K562 (cell line): ENCODE results near the gene RAB5A. TPM values are rescaled to one million over a fixed set of nuclear protein-coding genes. Genes with fewer than 3 reads are reported as not detected.

Experiments
- ATAC-seq: fragments of 200-7000 bp; cut with Tn5 transposase; 3 replicates; pipeline ENCODE4 v1.9.1; 2020; ENCODE audit warnings: moderate library complexity
- BruUV-seq: library from RNA; stranded (reverse); fragments of 400-500 nt; replicated peaks from 2 replicates; lab custom pipeline; 2021; lab: Mats Ljungman, UMichigan
- CTCF ChIA-PET: fragments of 300-600 bp; formaldehyde crosslinking; extraction: SDS; loops from one replicate; lab custom pipeline; 2021; ENCODE audit warnings: low intra/inter-chr PET ratio; lab: Yijun Ruan, JAX
- POLR2A ChIA-PET: fragments of 300-600, 350-650 bp; sonication (Branson Sonifier 250); formaldehyde crosslinking; extraction: SDS; loops from one replicate; lab custom pipeline; 2021; ENCODE audit warnings: antibody characterized with exemption, inconsistent platforms; lab: Yijun Ruan, JAX
- DNase-seq, 4 experiments: peaks; one replicate each; pipeline versions ENCODE4 v3.0.0 to v3.0.0-alpha.2; 2011 to 2018; ENCODE audit warnings: low spot score in 3 of 4, mixed read lengths in 3 of 4; ENCODE audit errors: extremely low read depth in 1 of 4
- FAIRE-seq: peaks from 2 replicates; lab custom pipeline; 2011; peaks lifted over from hg19 to GRCh38; lab: Jason Lieb, UNC
- H2AFZ ChIP-seq: 2 replicates; pipeline ENCODE4 v1.6.0; 2011; ENCODE audit warnings: low read depth, low read length, control low read depth, inconsistent platforms
- H3K27ac ChIP-seq: fragments of 200-600 bp; 3 replicates; pipeline ENCODE4 v1.8.0; 2011; ENCODE audit warnings: low read depth, mild to moderate bottlenecking, control low read depth, inconsistent platforms, low read length, moderate library complexity, mixed read lengths; ENCODE audit errors: extremely low read depth
- H3K27me3 ChIP-seq, 2 experiments: fragments of 300-600 bp in 1 of 2; 2 replicates in 1 of 2; 3 replicates in 1 of 2; pipeline versions ENCODE4 v1.6.0 to v1.8.0; 2011; ENCODE audit warnings: inconsistent platforms in 2 of 2, low read length in 2 of 2, mild to moderate bottlenecking in 1 of 2, mixed read lengths in 1 of 2, moderate library complexity in 1 of 2; ENCODE audit not compliant: control insufficient read depth in 2 of 2, insufficient read depth in 2 of 2
- H3K36me3 ChIP-seq: fragments of 300-600 bp; 3 replicates; pipeline ENCODE4 v1.8.0; 2011; ENCODE audit warnings: mild to moderate bottlenecking, low read length, inconsistent platforms; ENCODE audit not compliant: control insufficient read depth, insufficient read depth
- H3K4me1 ChIP-seq, 2 experiments: fragments of 200-600 bp in 1 of 2; replicated peaks in 1 of 2; 2 replicates in 1 of 2; 3 replicates in 1 of 2; pipeline versions ENCODE4 v1.5.1 to v1.8.0; 2011; ENCODE audit warnings: inconsistent platforms in 2 of 2, low read length in 2 of 2, mild to moderate bottlenecking in 1 of 2, mixed read lengths in 1 of 2, moderate library complexity in 1 of 2; ENCODE audit not compliant: control insufficient read depth in 2 of 2, insufficient read depth in 2 of 2
- H3K4me2 ChIP-seq: 2 replicates; pipeline ENCODE4 v1.6.1; 2011; ENCODE audit warnings: low read length, control low read depth, inconsistent platforms, mixed read lengths; ENCODE audit not compliant: insufficient read depth
- H3K4me3 ChIP-seq: fragments of 200-600 bp; sonication (generic), shearing (Covaris generic); 2 replicates; pipeline ENCODE4 v1.5.1; 2016; ENCODE audit warnings: control low read depth, inconsistent platforms
- H3K79me2 ChIP-seq: fragments of 200-600 bp; 3 replicates; pipeline ENCODE4 v1.8.0; 2011; ENCODE audit warnings: low read length, inconsistent platforms; ENCODE audit not compliant: control insufficient read depth, insufficient read depth
- H3K9ac ChIP-seq, 2 experiments: 2 replicates each; pipeline versions ENCODE4 v1.6.0 to v1.6.1; 2011; ENCODE audit warnings: low read depth in 2 of 2, low read length in 2 of 2, control low read depth in 1 of 2, inconsistent platforms in 1 of 2, mild to moderate bottlenecking in 1 of 2, mixed read lengths in 1 of 2; ENCODE audit not compliant: insufficient read depth in 1 of 2
- H3K9me1 ChIP-seq: one replicate; pipeline ENCODE4 v1.6.0; 2011; ENCODE audit warnings: inconsistent platforms, mild to moderate bottlenecking, low read length, moderate library complexity; ENCODE audit not compliant: control insufficient read depth, insufficient read depth
- H3K9me3 ChIP-seq: replicated peaks from 2 replicates; pipeline ENCODE4 v1.5.1; 2011; ENCODE audit warnings: low read depth, low read length, inconsistent platforms; ENCODE audit not compliant: control insufficient read depth, insufficient read depth
- H4K20me1 ChIP-seq: replicated peaks from 2 replicates; pipeline ENCODE4 v1.6.1; 2011; ENCODE audit warnings: low read length, inconsistent platforms, mixed read lengths; ENCODE audit not compliant: control insufficient read depth, insufficient read depth
- HDAC2 ChIP-seq: fragments of 450-650 bp; IDR thresholded peaks from 2 replicates; pipeline ENCODE4 v1.6.1; 2016; ENCODE audit warnings: mild to moderate bottlenecking
- WGBS: fragments of 100-300 bp; shearing (Covaris generic); methylation state at CpG from one replicate; pipeline ENCODE4 v1.1.6; 2016; ENCODE audit warnings: low coverage, mixed read lengths; ENCODE audit not compliant: insufficient coverage; ENCODE audit errors: missing lambda C conversion rate; 5-methylcytosine and 5-hydroxymethylcytosine counted together
- in situ Hi-C: fragments of 300-500 bp; cut with MboI; formaldehyde crosslinking; loops from 4 replicates; pipeline ENCODE4 v1.15.0; 2018; ENCODE audit warnings: inconsistent platforms, mixed read lengths
- intact Hi-C: fragments of 100-400 bp; cut with micrococcal nuclease; formaldehyde crosslinking; loops from 2 replicates; pipeline ENCODE4 v1.14.2; 2022
- polyA plus RNA-seq, 8 experiments: library from polyadenylated mRNA; depleted of rRNA in 4 of 8; stranded (reverse) in 5 of 8; unstranded in 3 of 8; fragments of >200 nt; fragmentation: Nextera tagmentation in 2 of 8; fragmentation: Illumina TruSeq in 1 of 8; extraction: Ambion mirVana in 2 of 8; extraction: Trizol in 1 of 8; gene quantifications; 2 replicates each; pipeline versions ENCODE4 v1.2.1 to v1.2.3, GENCODE V29; 2011 to 2014; ENCODE audit warnings: inconsistent platforms in 1 of 8, missing spikeins in 1 of 8
- total RNA-seq, 7 experiments: library from RNA; depleted of rRNA in 6 of 7; stranded (reverse); fragments of >200 nt in 6 of 7; fragmentation: Illumina TruSeq in 2 of 7; extraction: Trizol in 2 of 7; gene quantifications; 2 replicates each; pipeline versions ENCODE4 v1.2.1 to v1.2.3, GENCODE V29; 2011 to 2021; ENCODE audit warnings: low replicate concordance in 1 of 7
- TF ChIP-seq, protein P1 (sequence below): fragments of 450-650 bp; formaldehyde crosslinking; IDR thresholded peaks from 2 replicates; pipeline ENCODE4 v1.4.0; 2020; ENCODE audit warnings: mild to moderate bottlenecking, mixed read lengths
- TF ChIP-seq, protein P2 (sequence below), 2 experiments: IDR thresholded peaks in 1 of 2; conservative IDR thresholded peaks in 1 of 2; 2 replicates each; pipeline ENCODE4 v1.6.1; 2016; ENCODE audit warnings: low read depth in 2 of 2, mild to moderate bottlenecking in 1 of 2, missing compliant biosample characterization in 1 of 2, missing genetic modification characterization in 1 of 2, moderate library complexity in 1 of 2

The RAB5A gene
- total and polyA plus RNA-seq, 9 of the 15 experiments (the other 6 are each of a cell fraction or from before 2014, with no cell fraction given) = 28.3 to 64.2 (median 49.0) TPM

DNA sequence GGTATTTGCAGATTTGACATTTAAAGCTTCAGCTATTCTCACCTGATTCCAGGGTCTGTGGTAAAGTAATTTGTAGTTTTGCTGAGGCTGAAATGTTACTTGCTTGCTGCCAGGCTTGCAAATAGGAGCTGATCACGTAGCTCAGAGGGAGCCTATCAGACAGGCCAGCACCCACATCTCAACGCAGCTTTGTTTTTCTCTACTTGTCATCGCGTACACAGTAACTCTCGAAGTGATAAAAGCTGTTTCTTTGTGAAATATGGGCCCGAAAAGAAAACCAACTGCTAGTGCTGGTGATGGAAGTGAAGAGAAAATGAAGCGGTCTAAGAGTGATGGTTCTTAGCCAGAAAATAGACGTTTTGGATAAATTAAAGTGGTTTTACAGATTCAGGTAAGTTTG lies 23.4 kb downstream of the RAB5A start:
- no peaks in the 10 kb centered on the region for H3K9me3 ChIP-seq
- WGBS = 86% methylated on average over 8 of the region's 8 CpGs
- ChIA-PET POLR2A (interaction anchor here (1.0 kb wide), 1 partner anchor 11 kb away, joined by 4 read pairs; no protein-coding TSS in a partner anchor), CTCF (no interaction called here)
- peaks cover 82% of the 10 kb centered on the region for H3K79me2 ChIP-seq
- H3K9me1 ChIP-seq = no peaks in the 10 kb centered on the region
- H3K27ac ChIP-seq = no peak overlapping the region
- DNase-seq = no peak
- no peak for ATAC-seq
- no peak for TF ChIP-seq HDAC2
- TF ChIP-seq, protein P1, sequence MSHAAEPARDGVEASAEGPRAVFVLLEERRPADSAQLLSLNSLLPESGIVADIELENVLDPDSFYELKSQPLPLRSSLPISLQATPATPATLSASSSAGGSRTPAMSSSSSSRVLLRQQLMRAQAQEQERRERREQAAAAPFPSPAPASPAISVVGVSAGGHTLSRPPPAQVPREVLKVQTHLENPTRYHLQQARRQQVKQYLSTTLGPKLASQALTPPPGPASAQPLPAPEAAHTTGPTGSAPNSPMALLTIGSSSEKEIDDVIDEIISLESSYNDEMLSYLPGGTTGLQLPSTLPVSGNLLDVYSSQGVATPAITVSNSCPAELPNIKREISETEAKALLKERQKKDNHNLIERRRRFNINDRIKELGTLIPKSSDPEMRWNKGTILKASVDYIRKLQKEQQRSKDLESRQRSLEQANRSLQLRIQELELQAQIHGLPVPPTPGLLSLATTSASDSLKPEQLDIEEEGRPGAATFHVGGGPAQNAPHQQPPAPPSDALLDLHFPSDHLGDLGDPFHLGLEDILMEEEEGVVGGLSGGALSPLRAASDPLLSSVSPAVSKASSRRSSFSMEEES (CRISPR knock-in tag) = no peak
- TF ChIP-seq, protein P2, sequence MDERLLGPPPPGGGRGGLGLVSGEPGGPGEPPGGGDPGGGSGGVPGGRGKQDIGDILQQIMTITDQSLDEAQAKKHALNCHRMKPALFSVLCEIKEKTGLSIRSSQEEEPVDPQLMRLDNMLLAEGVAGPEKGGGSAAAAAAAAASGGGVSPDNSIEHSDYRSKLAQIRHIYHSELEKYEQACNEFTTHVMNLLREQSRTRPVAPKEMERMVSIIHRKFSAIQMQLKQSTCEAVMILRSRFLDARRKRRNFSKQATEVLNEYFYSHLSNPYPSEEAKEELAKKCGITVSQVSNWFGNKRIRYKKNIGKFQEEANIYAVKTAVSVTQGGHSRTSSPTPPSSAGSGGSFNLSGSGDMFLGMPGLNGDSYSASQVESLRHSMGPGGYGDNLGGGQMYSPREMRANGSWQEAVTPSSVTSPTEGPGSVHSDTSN (CRISPR knock-in tag; IDR thresholded peaks at IDR 0.05; ENCODE audit: low read depth) = no peak
- TF ChIP-seq, protein P2 (tag; conservative IDR thresholded peaks at IDR 0.05; ENCODE audit: low read depth) = peak; percentile 58; the same call in 1 of the 2 replicates
- FAIRE-seq = no peak
- no peak overlapping the region for H3K4me2 ChIP-seq
- H2AFZ ChIP-seq = no peak overlapping the region
- intact Hi-C loops = no loop called here
- H3K4me3 ChIP-seq = no peak overlapping the region
- no peak overlapping the region for H3K9ac ChIP-seq
- H4K20me1 ChIP-seq = peaks cover 9% of the 10 kb centered on the region; the same call in 1 of the 2 replicates
- peaks cover 39% of the 10 kb centered on the region for H3K36me3 ChIP-seq
- H3K27me3 ChIP-seq = no peaks in the 10 kb centered on the region
- BruUV-seq = no TSS peak
- in situ Hi-C loops = no loop called here
- H3K4me1 ChIP-seq = peaks cover 6 to 12% of the 10 kb centered on the region in 2 experiments; a peak in 4 of 5 replicates
